Measurements from ENCODE around the gene AXIN1.
"Not testable (repeated sequence)": the region's sequence is repeated elsewhere in the genome, so short reads cannot be mapped to it uniquely, and the experiment has no call there.

The AXIN1 gene

DNA sequence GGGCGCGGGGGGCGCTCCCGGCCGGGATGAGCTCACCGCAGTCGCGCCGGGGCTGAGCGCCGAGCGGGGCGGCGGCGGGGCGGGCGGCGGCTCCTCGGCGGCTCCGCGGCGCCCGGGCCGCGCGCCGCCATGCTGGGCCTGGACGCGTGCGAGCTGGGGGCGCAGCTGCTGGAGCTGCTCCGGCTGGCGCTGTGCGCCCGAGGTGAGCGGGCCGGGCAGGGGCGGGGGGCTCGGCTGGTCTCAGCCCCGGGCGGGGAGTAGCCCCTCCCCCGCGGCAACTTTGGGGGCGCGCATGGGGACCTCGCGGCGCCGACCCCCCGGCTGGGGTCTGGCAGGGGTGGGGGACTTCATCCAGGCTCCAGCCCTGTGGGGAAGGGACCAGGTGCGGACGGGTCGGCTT lies 72.0 kb downstream of the AXIN1 start, which contains the start of gene ARHGDIG:
Gene ARHGDIG (plus strand): TSS at position 40 of the 400 bp plus-strand sequence. CDS start 90 bp downstream, at position 130.
- no peak for DNase-seq

DNA sequence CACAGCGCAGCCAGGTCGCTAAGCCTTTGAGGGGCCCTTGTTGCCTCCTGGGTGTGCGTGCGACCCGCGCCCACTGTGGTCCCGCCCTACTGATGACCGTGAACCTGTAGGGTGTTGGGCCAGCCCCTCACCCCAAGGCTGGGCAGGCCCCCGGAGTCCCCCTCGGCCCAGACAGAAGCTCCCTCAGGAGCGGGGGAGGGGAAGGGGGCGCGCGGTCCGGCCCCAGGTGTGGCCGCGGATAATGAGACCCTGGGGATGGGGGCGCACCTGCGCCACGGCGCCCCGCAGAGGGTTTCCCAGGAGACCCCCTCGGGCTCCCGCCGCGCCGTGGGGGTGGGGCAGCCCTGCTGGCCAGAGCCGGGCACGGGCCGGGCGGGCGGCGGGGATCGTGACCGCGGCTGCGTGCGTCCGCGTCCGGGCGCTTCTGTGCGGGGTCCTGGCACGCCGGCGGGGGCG lies 72.5 kb downstream of the AXIN1 start:
- no peak for DNase-seq

DNA sequence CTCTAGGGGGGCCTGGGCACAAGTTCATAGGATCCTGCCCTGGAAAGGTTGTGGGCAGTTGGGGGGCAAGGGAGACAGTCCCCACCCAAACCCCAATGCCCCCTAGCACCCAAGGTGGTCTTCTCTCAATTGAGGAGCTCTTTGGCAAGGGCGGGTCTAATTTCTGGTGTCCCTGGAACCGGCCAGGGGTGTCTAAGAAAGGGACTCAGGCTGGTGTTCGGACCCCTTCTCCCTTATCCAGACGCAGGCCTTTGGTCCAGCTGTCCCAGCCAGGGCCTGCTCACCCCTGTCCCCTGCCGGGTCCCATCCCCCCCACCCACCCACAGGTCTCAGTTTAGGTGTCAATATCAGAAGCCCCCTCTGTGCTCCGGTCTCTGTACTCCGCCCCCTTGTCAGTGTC lies 73.0 kb downstream of the AXIN1 start:
- DNase-seq, result no peak

DNA sequence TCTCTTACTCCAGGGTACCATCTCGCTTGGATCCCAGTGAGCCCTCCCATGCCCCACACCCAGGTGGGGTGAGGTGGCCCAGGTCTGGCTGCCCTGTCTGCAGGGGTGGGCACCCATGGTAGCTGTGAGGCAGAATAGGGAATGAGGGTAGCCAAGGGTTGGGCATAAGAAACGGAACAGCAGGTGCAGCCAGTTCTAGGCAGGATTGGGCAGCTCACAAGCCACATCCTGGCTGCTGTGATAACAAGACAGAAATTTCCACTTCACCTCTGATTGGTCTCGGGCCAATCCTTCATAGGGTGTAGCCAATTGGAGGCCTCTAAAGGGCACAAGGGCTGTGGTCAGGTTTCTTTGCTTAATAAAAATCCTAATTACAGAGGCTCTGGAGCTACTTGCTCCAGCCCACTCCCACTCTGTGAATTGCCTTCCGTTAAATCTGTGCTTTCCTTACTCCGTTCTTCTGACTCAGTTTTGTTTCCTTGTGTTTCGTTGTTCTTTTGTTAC lies 73.6 kb downstream of the AXIN1 start:
- DNase-seq, result no peak

DNA sequence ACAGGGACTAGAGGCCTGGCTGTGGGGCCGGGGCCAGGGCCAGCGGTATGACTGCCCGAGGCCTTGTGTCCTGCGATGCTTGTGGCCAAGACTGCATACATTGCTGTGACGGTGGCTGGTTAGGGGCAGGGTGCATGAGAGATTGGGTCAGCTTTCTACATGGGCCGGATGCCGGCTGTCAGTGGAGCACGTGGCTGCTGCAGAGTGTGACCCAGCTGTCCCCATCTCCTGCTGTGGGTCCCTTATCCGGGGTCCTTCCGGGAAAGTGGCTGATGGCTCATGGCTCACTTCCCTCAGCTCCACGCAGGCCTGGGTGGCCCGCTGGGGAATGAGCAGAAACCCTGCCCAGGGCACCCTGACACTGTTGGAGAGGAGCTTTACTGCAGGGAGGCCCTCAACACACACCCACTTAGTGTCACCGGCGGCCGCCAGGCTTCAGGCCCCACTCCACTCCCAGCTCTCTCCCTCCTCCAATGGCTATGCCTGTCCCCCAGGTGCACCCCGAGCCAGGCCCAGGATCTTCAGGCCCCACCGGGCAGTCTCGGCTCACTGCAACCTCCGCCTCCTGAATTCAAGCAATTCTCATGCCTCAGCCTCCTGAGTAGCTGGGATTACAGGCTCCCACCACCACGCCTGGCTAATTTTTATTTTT lies 76.0 kb downstream of the AXIN1 start:
- DNase-seq, result no peak

DNA sequence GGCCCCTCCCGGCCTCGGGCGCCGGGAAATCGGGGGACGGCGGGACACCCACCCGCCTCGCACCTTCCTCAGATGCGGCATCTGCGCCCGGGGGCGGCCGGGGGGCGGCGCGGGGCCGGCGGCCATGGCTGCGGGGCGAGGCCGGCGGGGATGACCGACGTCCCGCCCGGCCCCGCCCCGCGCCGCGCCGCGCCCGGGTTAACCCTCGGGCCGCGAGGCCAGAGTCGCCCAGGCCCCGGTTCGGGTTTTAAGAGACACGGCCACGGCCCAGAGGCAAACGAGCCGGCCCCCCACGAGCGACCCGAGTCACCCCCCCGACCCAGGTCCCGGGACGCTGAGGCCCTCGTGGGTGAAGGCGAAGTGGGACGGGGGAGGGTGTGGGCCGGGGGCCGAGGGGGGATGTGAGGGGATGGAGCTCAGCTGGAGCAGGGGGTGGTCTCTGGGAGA lies 76.7 kb downstream of the AXIN1 start, which contains the start of gene RGS11:
Gene RGS11 (minus strand): TSS at position 159 of the 447 bp plus-strand sequence. CDS start 33 bp downstream, at position 126.
- no peak for DNase-seq

DNA sequence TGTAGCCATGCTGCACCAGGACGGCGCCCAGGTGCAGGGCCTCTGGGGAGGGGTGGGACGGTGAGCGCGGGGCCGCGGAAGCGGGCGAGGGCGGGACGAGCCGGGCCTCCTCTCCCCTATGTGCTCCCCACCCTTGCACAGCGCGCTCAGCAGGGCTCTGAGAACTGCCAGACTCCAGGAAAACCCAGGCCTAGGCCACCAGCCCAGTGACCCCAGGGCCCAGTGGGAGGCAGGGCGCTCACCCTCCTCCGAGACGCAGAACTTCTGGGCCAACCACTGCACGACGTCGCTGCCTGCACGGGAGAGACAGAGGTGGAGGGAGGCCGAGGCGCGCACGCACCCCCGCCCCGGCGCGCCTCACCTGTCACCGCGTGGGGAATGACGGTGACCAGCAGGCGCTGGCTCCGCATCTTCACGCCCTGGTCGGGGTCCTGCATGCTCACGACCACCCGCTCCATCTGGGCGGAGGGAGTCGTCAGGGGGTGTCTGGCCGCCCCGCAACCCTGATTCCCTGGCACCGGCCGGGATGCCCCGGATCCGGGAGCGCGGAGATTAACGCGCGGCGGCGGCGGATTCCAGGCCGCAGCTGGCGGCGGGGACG lies 77.4 kb downstream of the AXIN1 start:
- no peak for DNase-seq

DNA sequence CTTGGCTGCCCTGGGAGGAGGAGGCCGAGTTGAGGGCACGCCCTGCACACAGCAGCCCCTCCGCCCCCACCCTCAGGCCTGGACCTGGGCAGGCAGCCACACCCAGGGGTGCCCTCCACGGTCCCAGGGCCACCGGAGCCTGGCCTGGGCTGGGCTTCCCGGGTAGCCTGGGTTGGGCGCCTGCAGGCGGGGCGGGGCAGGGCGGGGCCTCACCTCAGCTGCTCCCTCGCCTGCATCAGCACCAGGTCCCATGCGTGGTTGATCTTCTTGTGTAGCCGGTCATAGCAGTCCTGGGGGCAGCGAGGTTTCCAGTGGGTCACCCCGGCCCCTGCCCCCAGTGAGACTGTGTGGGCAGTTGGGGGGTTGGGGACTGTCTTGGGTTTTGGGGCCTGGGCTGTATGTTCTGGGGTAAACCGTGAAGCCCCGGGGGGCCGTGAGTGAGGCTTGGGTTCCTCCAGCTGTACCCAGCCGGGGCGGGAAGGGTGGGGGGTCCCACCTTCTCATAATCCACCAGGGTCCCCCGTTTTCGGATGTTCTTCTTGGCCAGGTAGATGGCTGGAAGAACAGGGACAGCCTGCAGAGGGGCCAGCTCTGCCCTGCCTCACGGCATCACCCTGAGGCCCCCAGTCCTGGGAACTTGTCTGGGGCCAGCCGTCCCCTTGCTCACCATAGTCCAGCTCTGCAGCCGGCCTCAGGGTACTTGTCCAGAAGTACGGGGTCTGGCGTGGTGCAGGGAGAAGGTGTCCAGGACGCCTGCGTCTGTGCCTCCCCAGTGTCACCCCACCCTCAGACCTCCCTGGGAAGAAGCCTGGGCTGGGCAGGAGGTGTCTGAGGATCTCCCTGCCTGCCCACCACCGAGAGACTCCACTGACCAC lies 78.7 kb downstream of the AXIN1 start:
- no peak for DNase-seq

DNA sequence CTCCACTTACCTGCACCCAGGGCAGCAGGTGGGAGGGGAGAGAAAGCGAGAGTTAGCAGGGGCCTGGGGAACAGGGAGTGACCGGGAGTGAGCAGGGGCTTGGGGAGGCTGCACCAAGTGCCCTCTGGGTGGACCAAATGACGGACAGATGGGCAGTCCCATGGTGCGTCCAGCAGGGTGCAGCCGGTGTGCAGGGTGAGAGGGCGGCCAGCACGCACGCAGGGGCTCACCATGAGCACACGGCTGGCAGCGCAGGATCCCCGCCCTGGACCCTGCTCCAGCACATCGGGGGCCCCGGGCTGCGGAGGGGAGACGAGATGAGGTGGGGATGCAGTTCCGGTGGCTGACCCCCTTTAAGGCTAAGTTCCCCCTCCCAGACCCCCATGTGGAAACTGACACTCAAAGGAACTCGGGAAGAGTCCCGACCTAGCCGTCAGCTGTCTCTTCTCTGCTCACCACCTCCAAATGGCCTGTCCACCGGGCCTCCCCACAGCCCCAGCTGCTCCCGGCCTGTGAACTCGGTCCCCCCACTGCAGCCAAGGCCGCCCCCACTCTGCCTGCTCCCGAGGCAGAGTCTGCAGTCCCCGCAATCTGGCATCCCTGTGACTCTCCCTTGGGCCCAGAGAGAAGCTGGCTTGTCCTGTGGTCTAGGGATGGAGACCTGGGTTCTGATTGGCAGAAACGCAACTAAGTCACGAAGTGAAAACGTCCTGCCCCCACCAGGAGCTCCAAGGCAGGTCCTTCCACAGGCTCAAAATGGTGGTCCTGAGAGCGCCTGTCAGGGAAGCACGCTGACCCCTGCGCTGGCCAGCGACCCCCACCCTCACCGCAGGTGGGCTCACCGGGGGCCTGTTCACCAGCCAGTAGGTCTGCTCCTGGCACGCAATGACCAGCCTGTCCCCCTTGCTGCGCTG lies 79.6 kb downstream of the AXIN1 start:
- no peak for DNase-seq

DNA sequence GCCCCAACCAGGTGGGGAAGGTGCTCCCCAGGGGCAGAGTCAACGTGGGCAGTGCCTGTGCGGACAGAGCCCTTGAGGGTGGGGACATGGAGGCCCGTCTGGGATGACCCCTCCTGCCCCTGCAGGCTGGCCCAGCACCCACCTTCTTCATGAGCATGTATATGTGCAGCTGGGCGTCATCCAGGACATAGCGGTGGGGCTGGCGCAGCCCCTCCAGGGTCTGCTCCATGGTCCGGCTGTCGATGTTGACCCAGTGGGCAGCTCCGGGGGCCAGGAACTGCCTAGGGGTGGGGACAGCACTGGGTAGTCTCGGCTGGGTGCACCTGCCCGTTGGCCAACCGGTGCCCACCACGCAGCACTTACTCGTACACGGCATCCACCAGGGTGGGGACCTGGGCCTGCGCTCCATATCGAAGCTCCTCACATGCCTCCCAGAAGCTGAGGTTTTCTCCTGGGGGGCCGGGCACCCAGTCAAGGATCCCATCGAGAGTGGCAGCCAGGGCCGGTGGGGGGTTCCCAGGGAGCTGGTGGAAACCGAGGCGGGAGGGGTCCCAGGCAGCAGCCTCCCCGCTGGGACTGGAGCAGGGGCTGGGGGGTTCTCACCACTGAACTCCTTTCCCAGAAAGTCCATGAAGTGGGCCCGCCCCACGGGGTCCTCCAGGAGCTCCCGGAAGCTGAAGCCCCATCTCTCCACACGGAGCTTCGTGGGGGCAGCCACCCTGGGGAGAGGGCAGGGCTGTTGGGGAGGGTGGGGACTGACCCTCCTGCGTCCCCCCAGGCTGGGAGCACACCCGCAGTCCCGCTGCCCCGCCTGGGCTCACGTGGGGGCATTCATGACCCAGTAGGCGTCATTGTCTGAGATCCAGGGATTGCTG lies 81.9 kb downstream of the AXIN1 start:
- DNase-seq, result no peak

DNA sequence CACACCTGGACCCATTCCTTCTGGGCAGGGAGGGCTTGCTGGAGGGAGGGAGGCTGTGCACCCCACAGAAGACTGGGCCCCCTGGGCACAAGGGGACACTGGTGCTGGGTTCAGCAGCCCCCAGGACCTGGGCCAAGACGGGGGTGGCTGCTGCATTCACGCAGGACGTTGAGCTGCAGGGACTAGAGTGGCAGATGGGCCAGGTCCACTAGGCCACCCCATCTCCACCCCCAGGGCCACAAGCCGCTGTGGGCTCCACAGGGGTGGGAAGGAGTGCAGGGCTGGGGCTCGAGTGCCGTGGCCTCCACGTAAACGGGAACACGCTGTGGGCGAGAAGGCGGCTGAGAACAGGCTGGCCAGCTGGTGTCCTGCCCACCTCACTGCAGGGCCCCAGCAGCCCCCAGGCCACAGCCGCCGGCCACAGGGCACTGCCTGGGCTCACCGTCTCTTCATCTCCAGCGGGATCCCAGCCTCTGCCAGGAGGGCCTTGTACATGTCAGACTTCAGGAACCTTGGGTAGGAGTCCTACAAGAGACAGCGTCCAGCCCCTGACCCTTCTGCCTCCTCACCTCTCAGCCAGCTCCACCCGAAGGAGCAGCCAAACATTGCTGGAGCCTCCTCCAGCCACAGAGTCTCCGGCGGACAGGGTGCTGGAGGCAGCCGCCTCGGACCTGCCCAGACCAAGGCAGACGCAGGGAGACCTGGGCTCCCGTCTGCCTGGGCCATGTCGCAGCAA lies 83.3 kb downstream of the AXIN1 start:
- DNase-seq, result no peak

DNA sequence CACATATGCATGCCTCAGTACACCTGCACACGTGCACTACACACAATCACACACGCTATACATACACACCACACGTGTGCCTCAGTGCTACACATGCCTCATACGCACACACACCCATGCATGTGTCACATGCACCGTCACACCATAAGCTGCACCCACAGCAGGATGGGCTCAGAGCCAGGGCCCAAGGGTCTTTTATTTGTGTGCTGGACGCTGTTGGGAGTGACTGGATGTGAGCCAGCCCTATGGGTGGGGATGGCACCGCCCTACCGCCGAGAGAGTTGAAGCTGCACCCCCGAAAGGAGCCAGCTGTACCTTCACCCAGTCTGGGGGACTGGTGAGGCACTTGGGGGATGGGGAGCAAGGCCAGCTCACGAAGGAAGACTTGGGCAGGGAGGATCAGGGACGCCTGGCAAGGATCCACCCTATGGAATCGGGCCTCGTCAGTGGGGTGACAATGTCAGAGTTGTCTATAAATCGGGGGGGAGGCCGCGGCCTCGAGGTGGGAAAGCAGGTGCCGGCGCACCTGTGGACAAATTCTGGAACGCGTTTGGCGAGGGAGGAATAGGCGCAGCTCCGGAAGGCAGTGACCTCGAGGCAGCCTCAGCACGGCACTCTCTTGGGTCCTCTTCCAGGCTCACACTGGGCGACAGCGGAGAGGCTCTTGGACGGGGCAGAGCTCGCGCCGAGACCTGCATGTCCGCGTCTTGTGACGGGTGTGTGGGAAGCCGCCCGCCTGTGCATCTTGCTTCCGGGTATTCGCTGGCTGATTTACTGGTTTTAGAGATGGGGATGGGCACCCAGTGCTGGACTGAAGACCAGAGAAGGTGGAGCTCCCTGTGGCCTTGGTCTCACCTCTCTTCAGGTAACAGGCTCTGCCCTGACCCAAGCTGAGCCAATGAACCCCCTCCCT lies 84.1 kb downstream of the AXIN1 start:
- DNase-seq, result no peak

DNA sequence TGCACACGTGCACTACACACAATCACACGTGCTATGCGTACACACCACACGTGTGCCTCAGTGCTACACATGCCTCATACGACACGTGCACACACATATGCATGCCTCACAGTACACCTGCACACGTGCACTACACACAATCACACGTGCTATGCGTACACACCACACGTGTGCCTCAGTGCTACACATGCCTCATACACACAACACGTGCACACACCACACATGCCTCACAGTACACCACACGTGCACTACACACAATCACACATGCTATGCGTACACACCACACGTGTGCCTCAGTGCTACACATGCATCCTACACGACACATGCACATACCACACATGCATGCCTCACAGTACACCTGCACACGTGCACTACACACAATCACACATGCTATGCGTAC lies 85.0 kb downstream of the AXIN1 start:
- DNase-seq, result not testable (repeated sequence)

DNA sequence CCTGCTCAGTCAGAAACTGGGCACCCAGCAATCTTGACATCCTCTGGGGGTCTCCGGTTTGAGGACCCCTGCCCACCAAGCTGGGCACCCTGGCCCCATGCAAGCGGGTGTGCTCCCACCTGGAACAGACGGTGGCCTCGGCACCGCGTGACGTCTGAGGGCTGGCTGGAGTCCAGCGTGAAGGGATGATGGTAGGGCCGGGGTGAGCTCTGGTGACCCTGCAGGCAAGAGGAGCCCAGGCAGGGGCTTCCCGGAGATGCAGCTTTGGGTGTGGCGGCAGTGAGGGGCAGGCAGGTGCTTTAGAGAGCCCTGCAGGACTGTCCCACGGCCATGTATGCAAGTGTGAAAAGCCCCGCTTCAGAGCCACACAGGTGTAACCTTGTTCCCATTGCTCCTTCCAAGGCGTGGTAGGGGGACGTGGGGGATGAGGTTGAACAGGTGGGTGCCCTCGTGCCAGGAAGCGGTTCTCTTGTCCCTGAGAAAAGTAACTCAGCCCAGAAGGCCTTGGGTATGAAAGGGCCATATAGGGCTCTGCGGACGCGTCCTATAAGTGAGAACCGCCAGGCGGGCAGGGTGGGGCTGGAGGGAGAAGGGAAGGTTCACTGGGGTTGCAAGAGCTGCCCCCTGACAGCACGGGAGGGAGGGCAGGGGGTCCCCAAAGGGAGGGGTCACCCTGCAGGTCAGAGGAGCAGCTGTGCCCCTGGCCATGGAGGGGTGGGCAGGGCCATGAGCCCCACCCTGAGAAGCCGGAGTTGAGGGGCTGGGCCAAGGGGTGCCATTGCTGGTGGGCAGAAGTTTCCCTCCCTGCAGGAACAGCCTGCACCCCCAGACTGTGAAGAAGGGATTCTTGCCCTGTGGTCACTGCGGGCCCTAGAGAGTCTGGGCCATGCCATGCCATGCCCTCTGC lies 86.0 kb downstream of the AXIN1 start:
- DNase-seq, result no peak

DNA sequence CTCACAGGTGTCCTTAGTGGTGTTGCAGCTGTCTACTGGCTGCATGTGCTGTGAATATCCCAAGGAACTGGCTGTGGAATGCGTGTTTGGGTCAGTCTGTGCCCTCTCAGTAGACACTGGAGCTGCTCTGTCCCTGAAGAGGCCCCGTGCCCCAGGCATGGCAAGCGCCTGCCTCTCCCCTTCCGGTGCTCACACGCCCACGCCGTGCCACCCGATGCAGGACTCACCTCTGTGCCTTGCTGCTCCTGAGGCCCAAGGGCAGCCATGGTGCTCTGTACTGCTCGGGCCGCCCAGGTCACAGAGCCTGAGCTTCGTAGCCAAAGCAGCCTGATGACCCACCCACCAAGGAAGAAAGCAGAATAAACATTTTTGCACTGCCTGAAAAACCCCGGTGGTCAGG lies 86.8 kb downstream of the AXIN1 start:
- DNase-seq, result no peak

DNA sequence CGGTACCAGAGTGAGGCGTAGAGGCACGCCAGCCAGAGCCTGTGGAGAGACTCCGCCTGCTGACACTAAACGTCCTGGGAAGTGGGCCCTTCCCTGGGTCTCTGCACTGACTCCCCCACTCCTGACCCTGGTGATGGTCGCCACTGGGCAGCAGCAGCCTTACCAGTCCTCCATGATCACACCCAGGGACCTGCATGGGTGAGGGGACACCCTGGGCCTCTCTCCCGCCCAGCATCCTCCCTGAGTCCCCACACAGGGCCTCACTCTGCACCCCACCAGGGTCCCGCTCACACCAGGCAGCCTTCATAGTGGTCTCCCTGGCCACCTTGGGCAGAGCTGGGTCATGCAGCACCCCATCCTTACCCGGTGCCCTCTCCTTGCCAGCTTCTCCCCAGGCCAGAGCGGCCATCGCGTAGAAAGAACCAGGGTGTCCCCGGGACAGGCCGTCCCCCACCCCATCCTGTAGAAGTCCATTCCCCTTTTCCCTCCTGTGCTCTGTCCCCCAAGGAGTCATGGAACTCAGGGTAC lies 87.5 kb downstream of the AXIN1 start:
- no peak for DNase-seq

DNA sequence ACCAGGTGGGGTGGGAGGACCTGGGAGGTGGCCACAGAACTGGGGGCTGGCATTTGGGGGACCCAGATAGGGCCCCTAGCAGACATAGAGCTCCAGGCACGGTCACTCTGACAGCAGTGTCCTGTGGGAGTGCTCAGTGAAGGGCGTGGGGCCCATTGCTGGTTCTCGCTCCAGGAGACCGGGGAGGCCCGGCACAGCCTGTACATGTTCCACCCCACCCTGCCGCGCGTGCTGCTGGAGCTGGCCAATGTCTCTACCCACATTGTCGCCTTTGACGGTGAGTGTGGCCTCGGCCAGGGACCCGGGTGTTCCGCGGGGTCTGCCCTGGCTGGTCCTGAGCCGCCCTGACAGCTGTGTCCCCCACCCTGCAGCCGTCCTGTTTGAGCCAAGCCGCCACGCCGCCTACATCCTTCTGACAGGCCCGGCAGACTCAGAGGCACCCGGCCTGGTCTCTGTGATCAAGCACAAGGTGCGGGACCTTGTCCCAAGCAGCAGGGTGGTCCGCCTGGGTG lies 88.0 kb downstream of the AXIN1 start:
- DNase-seq, result no peak

DNA sequence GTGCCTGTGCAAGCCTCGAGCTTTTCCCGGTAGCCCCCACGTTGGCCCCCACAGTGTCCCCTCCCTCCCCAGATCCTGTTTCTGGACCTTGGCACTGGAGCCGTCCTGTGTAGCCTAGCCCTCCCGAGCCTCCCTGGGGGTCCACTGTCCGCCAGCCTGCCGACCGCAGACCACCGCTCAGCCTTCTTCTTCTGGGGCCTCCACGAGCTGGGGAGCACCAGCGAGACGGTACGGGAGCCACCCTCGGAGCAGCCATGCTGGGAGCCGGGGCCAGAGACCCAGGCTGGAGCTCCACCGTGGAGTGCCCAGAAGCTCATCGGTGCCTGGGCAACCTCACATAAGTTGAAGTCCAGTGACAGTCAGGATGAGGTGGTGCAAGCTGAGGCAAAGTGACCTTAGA lies 88.6 kb downstream of the AXIN1 start:
- DNase-seq, result no peak
